SK-N-MC (cell line): ENCODE measurements around the gene INPP5E.
A peak's percentile ranks its signal among the peaks of the same experiment; 100 is the strongest.

ENCODE experiments used
- DNase-seq: peaks from one replicate; pipeline ENCODE4 v3.0.0-alpha.2; 2011; ENCODE audit warnings: low read depth, low spot score
- H3K27ac ChIP-seq: fragments of 200-600 bp; sonication (generic); 2 replicates; pipeline ENCODE4 v1.5.1; 2016; ENCODE audit warnings: mixed run types
- H3K36me3 ChIP-seq: fragments of 200-600 bp; sonication (generic); 2 replicates; pipeline ENCODE4 v1.6.1; 2017; ENCODE audit warnings: antibody characterized with exemption, low read length, mixed read lengths; ENCODE audit not compliant: insufficient read depth
- H3K4me3 ChIP-seq: fragments of 200-600 bp; sonication (generic); 2 replicates; pipeline ENCODE4 v1.5.1; 2016
- H3K9ac ChIP-seq: fragments of 200-600 bp; sonication (generic); 2 replicates; pipeline ENCODE4 v1.8.0; 2017; ENCODE audit warnings: mixed run types, mixed read lengths; ENCODE audit not compliant: insufficient read length
- H3K9me3 ChIP-seq: fragments of 200-600 bp; sonication (generic); 2 replicates; pipeline ENCODE4 v1.6.1; 2017; ENCODE audit warnings: low read depth, mild to moderate bottlenecking, antibody characterized with exemption, low read length, moderate library complexity, mixed read lengths
- EZH2 ChIP-seq: fragments of 200-600 bp; sonication (generic); IDR thresholded peaks from one replicate; pipeline ENCODE4 v1.6.1; 2017; ENCODE audit warnings: antibody characterized with exemption
- FOXP2 ChIP-seq: optimal IDR thresholded peaks from 2 replicates; pipeline ENCODE3; 2011; ENCODE audit warnings: mild to moderate bottlenecking, moderate library complexity; ENCODE audit not compliant: insufficient read depth; ENCODE audit errors: extremely low read length, control extremely low read depth
- POLR2AphosphoS5 ChIP-seq: IDR thresholded peaks from 2 replicates; pipeline ENCODE4 v1.6.1; 2012; ENCODE audit warnings: mild to moderate bottlenecking, low read depth, low read length, borderline replicate concordance

INPP5E gene

DNA sequence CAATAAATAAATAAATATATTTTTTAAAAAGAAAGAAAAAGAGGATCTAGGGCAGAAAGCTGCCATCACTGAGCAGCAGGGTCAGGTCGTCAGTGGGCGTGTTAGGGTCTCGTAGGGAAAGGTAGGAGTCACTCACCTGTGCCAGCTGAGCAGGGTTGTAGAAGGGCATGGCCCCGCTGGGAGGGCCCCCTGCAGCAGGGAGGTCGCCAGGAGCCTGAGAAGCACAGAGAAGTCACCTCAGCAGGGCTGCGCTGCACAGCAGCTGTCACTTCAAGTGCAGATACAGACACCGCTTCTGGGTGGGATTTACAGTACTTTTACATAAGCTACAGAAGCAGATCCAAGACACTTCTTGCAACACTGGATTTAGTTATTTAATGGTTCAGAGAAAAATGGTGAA lies 4.0 kb upstream of the INPP5E start:
- DNase-seq, result no peak
- TF ChIP-seq FOXP2, result no peak
- no peak overlapping the region for H3K27ac ChIP-seq
- H3K36me3 ChIP-seq, result peaks cover 41% of the 10 kb centered on the region; the same call in 1 of the 2 replicates
- no peak overlapping the region for H3K9ac ChIP-seq
- H3K9me3 ChIP-seq, result no peaks in the 10 kb centered on the region
- H3K4me3 ChIP-seq, result no peak overlapping the region

DNA sequence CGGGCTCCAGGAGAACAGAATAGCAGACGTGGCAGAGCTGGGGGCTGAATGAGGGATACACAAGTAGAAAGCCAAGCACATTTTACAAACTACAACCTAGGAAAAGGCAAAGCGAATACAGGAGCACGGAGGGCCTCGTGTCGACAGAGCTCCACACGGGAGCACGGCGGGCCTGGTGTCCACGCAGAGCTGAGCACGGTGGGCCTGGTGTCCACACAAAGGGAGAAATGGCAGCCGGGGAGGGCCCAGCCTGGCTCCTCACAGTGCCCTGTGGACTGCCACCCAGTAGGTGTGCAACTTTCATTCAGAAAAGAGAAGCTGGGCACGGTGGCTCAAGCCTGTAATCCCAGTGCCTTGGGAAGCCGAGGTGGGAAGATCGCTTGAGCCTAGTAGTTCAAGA lies 3.4 kb upstream of the INPP5E start:
- Histone ChIP-seq H3K9ac (no peak overlapping the region), H3K4me3 (no peak overlapping the region), H3K36me3 (peaks cover 38% of the 10 kb centered on the region; the same call in 1 of the 2 replicates), H3K9me3 (no peaks in the 10 kb centered on the region), H3K27ac (no peak overlapping the region)
- no peak for DNase-seq
- no peak for TF ChIP-seq EZH2
- TF ChIP-seq POLR2AphosphoS5, result no peak
- no peak for TF ChIP-seq FOXP2

DNA sequence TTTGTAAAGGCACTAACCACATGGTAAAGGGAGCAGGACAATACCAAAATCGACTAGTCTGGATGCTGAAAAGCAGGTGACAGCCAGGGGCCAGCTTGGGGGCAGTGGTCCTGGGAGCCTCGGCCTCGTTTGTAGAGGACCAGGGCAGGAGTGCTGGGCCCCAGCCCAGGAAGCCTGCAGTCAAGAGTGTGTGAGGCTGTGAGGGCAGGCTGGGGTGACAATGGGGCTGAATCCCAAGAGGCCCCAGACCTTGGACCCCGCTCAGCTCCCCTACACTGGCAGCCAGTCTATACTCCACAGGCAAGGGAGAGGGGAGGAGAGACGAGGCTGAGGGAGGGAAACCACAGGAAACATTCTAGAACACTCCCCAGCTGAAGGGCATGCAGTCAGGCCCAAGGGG lies 2.6 kb upstream of the INPP5E start:
- TF ChIP-seq POLR2AphosphoS5, result no peak
- TF ChIP-seq FOXP2, result no peak
- TF ChIP-seq EZH2, result no peak
- Histone ChIP-seq H3K9me3 (no peaks in the 10 kb centered on the region), H3K4me3 (no peak overlapping the region), H3K27ac (no peak overlapping the region), H3K36me3 (peaks cover 29% of the 10 kb centered on the region; the same call in 1 of the 2 replicates), H3K9ac (no peak overlapping the region)
- DNase-seq, result no peak

DNA sequence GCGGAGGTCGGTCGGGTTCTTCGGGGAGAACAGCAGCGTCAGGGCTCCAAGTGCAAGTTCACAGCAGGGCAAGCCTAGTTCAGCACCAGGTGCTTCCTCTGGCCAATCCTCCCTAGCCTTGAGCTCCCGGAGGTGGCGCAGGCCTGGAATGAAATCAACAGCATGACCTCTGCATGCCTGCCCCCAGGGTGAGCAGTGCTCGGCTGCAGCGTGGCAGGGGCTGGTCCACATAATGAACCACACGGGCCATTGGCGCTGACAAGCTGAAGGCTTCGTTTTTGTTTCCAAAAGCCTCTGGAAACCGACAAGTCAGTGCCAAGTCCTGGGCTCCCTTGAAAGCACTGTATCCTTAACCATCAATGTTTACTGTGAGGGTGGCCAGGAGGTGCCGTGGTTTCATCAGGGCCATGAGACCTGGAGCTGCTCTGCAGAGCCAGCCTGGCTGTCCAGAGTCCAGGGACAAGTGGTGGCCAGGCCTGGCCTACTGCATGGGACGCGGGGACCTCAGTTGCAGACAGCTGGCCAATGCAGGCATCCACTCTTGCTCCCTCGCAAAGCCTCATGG lies 2.1 kb upstream of the INPP5E start:
- no peaks in the 10 kb centered on the region for H3K9me3 ChIP-seq
- no peak for DNase-seq
- no peak overlapping the region for H3K9ac ChIP-seq
- no peak overlapping the region for H3K27ac ChIP-seq
- H3K36me3 ChIP-seq, result peaks cover 24% of the 10 kb centered on the region; the same call in 1 of the 2 replicates
- no peak for TF ChIP-seq EZH2
- no peak for TF ChIP-seq FOXP2
- no peak for TF ChIP-seq POLR2AphosphoS5
- H3K4me3 ChIP-seq, result no peak overlapping the region

DNA sequence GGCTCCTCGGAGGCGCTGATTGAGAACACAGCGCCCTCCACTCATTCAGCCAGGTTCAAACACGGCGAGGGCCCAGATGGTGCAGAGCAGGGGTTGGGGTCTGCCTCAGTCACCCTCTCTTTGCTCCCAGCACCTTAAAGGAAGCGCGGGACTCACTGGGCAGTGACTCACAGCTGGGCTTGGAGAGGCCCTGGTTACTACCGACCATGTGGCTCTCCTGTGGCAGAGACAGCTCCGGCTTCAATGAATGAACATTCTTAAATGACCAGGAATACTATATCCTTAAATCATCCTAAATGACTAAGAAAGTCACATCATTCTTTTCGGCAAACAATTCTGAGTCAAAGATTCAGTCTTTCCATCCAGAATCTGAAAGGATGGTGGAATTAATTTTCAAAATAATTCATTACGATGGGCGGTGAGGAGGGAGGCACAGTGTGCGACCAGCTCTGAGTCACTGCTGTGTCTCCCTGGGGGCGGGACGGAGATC lies 1.6 kb upstream of the INPP5E start:
- Histone ChIP-seq H3K4me3 (no peak overlapping the region), H3K27ac (no peak overlapping the region), H3K9me3 (no peaks in the 10 kb centered on the region), H3K9ac (no peak overlapping the region), H3K36me3 (peaks cover 20% of the 10 kb centered on the region; the same call in 1 of the 2 replicates)
- no peak for DNase-seq
- TF ChIP-seq POLR2AphosphoS5 (no peak), EZH2 (no peak), FOXP2 (no peak)

DNA sequence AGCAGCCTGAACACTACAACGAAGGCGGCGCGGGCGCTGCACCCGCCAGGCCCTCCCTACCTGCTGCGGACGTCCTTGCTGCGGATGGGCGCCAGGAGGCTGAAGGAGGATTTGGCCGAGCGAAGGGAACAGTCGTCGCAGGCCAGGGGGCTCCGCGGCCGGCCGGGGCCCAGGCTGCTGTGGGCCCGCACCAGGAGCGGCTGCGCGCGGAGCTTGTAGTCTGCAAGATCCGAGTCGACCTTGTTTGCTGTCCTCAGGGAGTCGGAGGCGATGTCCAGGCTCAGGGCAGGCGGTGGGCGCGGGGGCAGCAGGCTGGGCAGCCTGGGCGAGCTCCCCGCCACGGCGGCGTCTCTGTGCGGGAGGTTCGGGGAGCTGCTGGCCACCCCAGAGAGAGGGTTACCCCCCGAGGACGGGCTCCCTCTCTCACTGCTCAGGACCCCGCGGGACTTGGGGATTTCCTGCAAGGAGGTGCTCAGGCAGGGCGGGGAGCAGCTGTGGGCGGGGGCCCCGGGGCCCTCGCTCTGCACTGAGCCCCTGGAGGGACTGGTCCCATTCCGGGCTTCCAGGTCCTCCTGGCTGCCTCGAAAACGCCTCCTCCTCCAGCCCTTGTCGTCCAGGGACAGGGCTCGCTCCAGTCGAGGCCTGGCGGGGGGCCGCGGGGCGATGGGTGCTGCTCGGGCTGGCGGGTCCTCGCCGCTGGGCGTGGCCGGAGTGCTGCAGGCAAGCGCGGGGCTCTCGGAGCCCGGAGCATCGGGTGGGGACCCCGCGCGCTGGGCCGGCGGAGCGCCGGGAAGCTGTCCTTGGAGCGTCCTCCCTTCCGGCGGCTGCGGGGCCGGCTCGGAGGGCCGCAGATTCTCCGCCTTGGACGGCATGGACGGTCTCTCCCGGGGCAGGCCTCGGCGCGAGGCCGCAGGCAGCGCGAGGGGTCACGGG lies 831 bp downstream of the INPP5E start:
- Histone ChIP-seq H3K9ac (peak overlapping the region; percentile 89), H3K9me3 (no peaks in the 10 kb centered on the region), H3K27ac (no peak overlapping the region), H3K36me3 (peaks cover 11% of the 10 kb centered on the region; the same call in 1 of the 2 replicates), H3K4me3 (peak overlapping the region; percentile 91)
- TF ChIP-seq EZH2 (no peak), POLR2AphosphoS5 (peak; percentile 6; the same call in 1 of the 2 replicates), FOXP2 (no peak)
- no peak for DNase-seq

DNA sequence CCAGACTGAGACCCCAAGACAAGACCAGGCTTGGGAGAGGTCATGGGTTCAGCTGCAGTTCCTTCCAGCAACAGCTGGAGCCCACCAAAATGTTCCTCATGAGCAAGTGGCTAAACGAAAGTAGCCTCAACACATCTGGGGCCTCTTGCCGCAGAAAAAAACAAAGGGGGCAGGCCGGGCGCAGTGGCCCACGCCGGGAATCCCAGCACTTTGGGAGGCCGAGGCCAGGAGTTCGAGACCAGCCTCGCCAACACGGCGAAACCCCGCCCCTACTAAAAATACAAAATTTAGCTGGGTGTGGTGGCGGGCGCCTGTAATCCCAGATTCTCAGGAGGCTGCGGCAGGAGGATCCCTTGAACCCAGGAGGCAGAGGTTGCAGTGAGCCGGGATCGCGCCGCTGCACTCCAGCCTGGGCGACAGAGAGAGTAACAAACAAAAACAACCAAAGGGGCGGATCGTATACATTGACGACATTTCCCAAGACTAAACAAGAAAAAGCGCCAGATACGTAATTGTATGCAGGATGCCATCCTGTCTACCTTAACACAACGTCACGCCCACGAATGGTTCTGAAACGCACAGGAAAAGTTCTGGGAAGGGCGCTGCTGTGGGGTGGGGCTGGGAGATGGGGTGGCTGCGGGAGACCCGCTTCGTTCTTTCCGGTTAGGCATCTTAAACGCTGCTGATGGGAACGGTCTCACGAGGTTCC lies 1.7 kb downstream of the INPP5E start:
- Histone ChIP-seq H3K36me3 (peaks cover 8% of the 10 kb centered on the region; the same call in 1 of the 2 replicates), H3K9me3 (no peaks in the 10 kb centered on the region), H3K9ac (peak overlapping the region; percentile 89), H3K4me3 (peak overlapping the region; percentile 91), H3K27ac (no peak overlapping the region)
- DNase-seq, result no peak
- no peak for TF ChIP-seq EZH2

DNA sequence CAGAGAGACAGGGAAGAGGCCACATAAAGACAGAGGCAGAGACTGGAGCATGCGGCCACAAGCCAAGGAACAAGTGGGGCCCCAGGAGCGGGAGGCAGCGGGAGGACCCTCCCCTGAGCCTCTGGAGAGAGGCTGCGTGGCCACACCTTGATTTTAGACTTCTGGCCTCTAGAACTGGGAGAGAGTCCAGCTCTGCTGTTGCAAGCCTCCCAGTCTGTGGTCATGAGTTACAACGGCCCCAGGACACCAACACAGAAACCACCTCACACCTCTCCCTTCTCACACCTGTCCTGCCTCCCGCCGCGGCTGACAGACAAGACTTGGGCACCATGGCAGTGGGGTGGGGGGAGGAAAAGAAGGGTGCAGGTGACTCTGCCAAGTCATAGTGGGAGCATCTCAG lies 2.2 kb downstream of the INPP5E start:
- Histone ChIP-seq H3K36me3 (peaks cover 2% of the 10 kb centered on the region; the same call in 1 of the 2 replicates), H3K9me3 (no peaks in the 10 kb centered on the region), H3K27ac (no peak overlapping the region), H3K4me3 (peak overlapping the region; percentile 91), H3K9ac (peak overlapping the region; percentile 15)
- DNase-seq, result no peak
- TF ChIP-seq POLR2AphosphoS5, result no peak
- no peak for TF ChIP-seq EZH2
- no peak for TF ChIP-seq FOXP2

DNA sequence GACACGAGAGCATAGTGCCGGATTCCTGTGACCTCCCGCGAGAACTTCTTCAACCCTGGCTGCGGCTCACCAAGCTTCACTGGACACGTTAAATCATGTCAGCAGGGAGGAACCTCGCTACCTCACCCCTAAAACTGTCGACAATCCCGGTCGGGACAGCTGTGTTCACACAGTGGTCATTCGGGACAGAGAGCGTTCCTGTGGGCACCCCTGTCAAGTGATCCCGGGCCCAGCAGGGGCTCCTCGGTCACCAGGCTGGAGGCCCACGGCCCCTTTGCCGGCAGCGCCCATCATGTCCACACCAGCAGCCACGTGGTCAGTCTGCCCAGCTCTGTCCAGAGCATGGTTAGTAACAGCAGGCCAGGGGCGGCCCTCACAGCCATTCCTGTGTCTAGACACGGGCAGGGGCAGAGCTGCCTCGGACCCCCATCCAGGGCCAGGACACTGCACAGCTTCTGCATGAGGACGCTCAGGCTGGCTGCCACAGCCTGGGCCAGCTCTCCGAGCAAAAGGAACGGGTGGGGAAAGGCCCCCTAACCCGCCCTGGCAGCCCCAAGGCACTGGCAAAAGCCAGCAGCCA lies 3.5 kb downstream of the INPP5E start:
- TF ChIP-seq POLR2AphosphoS5, result no peak
- no peak for TF ChIP-seq EZH2
- no peak for TF ChIP-seq FOXP2
- Histone ChIP-seq H3K9ac (no peak overlapping the region), H3K9me3 (no peaks in the 10 kb centered on the region), H3K27ac (no peak overlapping the region), H3K4me3 (no peak overlapping the region), H3K36me3 (no peaks in the 10 kb centered on the region; the same call in 1 of the 2 replicates)
- DNase-seq, result no peak
